K562 (cell line): ENCODE measurements around the gene EHMT2.

Source experiments
- ARID1B ChIP-seq: fragments of 450-650 bp; IDR thresholded peaks from 2 replicates; pipeline ENCODE4 v1.6.1; 2016; ENCODE audit warnings: antibody characterized with exemption, mild to moderate bottlenecking, inconsistent platforms
- E2F5 ChIP-seq: sonication (generic); formaldehyde crosslinking; IDR thresholded peaks from 2 replicates; pipeline ENCODE4 v1.8.0; 2022; ENCODE audit warnings: mild to moderate bottlenecking, missing genetic modification reagents
- MTA3 ChIP-seq: fragments of 450-650 bp; formaldehyde crosslinking; IDR thresholded peaks from 2 replicates; pipeline ENCODE4 v1.6.1; 2017; ENCODE audit warnings: mild to moderate bottlenecking, borderline replicate concordance
- MYNN ChIP-seq, 2 experiments: sonication (generic); formaldehyde crosslinking in 1 of 2; IDR thresholded peaks; 2 replicates each; pipeline versions ENCODE4 v1.5.0 to v1.6.1; 2016 to 2020; ENCODE audit warnings: antibody characterized with exemption in 1 of 2, missing genetic modification reagents in 1 of 2
- NFXL1 ChIP-seq: fragments of 450-650 bp; formaldehyde crosslinking; IDR thresholded peaks from 2 replicates; pipeline ENCODE4 v1.4.0; 2021; ENCODE audit warnings: mild to moderate bottlenecking
- RCOR1 ChIP-seq, 2 experiments: IDR thresholded peaks; 2 replicates each; pipeline ENCODE4 v1.6.1; 2012; ENCODE audit warnings: low read depth in 2 of 2, low read length in 2 of 2, borderline replicate concordance in 1 of 2, improper control_type of control experiment in 1 of 2
- YBX1 ChIP-seq: fragments of 450-650 bp; IDR thresholded peaks from 2 replicates; pipeline ENCODE4 v1.7.1; 2016; ENCODE audit warnings: mild to moderate bottlenecking
- ZNF408 ChIP-seq: fragments of 250-450 bp; sonication (Bioruptor Pico); IDR thresholded peaks from 2 replicates; pipeline ENCODE4 v1.4.0; 2020; ENCODE audit warnings: low read depth, mild to moderate bottlenecking, moderate library complexity

GRCh38 chr6:31861919-31862343 lies 35.6 kb downstream of the EHMT2 start:
- TF ChIP-seq YBX1 = no peak
- TF ChIP-seq ZNF408 (CRISPR knock-in tag) = no peak
- no peak for TF ChIP-seq ARID1B
- TF ChIP-seq RCOR1 (IDR thresholded peaks at IDR 0.05; ENCODE audit: borderline replicate concordance in 1 of 2, low read depth in 2 of 2, low read length in 2 of 2) = no peak
- no peak for TF ChIP-seq MYNN (IDR thresholded peaks at IDR 0.05)
- TF ChIP-seq MYNN (CRISPR knock-in tag; IDR thresholded peaks at IDR 0.05) = no peak
- TF ChIP-seq E2F5 (CRISPR knock-in tag) = peak; percentile 64; the same call in 1 of the 2 replicates
- TF ChIP-seq NFXL1 (CRISPR knock-in tag) = no peak
- TF ChIP-seq MTA3 = no peak
